Skeletal muscle satellite cell (primary cell): ENCODE results near the gene GALNT9.
"Not testable (repeated sequence)": the region's sequence is repeated elsewhere in the genome, so short reads cannot be mapped to it uniquely, and the experiment has no call there.

Source experiments
- H3K27me3 ChIP-seq: 2 replicates; pipeline ENCODE4 v1.7.0; 2013; ENCODE audit warnings: low read length; ENCODE audit not compliant: control insufficient read depth, insufficient read depth
- H3K36me3 ChIP-seq: 2 replicates; pipeline ENCODE4 v1.7.0; 2013; ENCODE audit warnings: mild to moderate bottlenecking, control low read depth, low read length; ENCODE audit not compliant: insufficient read depth
- H3K4me1 ChIP-seq: 2 replicates; pipeline ENCODE4 v1.7.0; 2013; ENCODE audit warnings: low read length; ENCODE audit not compliant: control insufficient read depth, insufficient read depth
- H3K4me2 ChIP-seq: 2 replicates; pipeline ENCODE4 v1.7.0; 2013; ENCODE audit warnings: mild to moderate bottlenecking, low read length
- H3K4me3 ChIP-seq: 2 replicates; pipeline ENCODE4 v1.7.0; 2013; ENCODE audit warnings: low read length
- H3K9ac ChIP-seq: 2 replicates; pipeline ENCODE4 v1.7.0; 2013; ENCODE audit warnings: mild to moderate bottlenecking, low read depth, low read length, moderate library complexity
- H3K9me3 ChIP-seq: replicated peaks from 2 replicates; pipeline ENCODE4 v1.7.0; 2013; ENCODE audit warnings: mild to moderate bottlenecking, control low read depth, low read length

Gene GALNT9

DNA sequence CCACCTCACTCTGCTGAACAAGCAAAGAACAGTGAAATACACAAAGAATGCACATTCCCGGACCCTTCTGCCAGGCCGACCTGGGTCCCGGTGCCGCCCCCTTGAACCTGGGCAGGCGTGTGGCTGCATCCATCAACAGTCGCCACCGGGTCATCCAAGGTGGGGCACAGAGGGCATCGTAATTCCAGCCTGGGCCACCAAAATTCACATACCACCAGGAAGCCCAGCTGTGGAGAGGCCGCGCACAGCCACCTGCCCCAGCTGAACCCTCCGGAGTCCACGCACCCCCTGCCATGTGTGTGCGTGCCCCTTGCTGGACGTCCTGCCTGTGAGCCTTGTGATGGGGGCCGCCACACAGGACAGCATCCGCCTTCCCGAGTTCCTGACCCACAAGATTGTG lies 99.5 kb downstream of the GALNT9 start:
- H3K36me3 ChIP-seq, result no peaks in the 10 kb centered on the region
- H3K9ac ChIP-seq, result no peak overlapping the region
- H3K27me3 ChIP-seq, result peaks cover 16% of the 10 kb centered on the region
- H3K4me2 ChIP-seq, result no peak overlapping the region
- H3K9me3 ChIP-seq, result no peaks in the 10 kb centered on the region
- no peak overlapping the region for H3K4me3 ChIP-seq
- H3K4me1 ChIP-seq, result no peaks in the 10 kb centered on the region

DNA sequence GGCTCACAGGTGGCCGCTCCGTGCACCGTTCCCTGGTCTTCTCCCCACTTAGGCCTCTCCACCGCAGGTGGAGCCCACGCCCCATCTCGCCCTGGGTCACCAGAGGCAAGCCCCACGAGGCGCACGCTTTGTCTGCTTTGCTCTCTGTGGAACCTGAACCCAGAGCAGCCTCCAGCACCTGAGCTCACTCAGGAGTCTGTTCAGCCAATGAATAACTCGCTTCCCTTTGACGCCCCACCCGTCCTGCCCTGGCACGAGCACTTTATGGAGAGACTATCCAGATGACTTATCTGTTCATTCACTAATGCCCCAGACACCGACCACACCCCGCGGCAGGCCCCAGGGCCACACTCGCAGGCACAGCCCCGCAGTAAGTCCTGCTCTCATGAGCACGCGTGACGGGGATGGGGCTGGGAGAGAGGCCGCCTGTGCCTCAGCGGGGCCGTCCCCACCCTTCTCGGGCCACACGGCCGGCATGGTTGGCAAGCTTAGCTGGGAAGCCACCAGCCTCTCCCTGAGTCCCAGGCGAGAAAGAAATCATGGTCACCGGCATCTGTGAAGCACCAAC lies 100.1 kb downstream of the GALNT9 start:
- Histone ChIP-seq H3K9me3 (no peaks in the 10 kb centered on the region), H3K4me2 (no peak overlapping the region), H3K36me3 (no peaks in the 10 kb centered on the region), H3K4me3 (no peak overlapping the region), H3K27me3 (peaks cover 16% of the 10 kb centered on the region), H3K4me1 (no peaks in the 10 kb centered on the region), H3K9ac (no peak overlapping the region)

GRCh38 chr12:132228476-132229192 lies 100.8 kb downstream of the GALNT9 start:
- Histone ChIP-seq H3K27me3 (peaks cover 16% of the 10 kb centered on the region), H3K4me2 (no peak overlapping the region), H3K9ac (no peak overlapping the region), H3K9me3 (no peaks in the 10 kb centered on the region), H3K4me3 (no peak overlapping the region), H3K4me1 (no peaks in the 10 kb centered on the region), H3K36me3 (no peaks in the 10 kb centered on the region)

DNA sequence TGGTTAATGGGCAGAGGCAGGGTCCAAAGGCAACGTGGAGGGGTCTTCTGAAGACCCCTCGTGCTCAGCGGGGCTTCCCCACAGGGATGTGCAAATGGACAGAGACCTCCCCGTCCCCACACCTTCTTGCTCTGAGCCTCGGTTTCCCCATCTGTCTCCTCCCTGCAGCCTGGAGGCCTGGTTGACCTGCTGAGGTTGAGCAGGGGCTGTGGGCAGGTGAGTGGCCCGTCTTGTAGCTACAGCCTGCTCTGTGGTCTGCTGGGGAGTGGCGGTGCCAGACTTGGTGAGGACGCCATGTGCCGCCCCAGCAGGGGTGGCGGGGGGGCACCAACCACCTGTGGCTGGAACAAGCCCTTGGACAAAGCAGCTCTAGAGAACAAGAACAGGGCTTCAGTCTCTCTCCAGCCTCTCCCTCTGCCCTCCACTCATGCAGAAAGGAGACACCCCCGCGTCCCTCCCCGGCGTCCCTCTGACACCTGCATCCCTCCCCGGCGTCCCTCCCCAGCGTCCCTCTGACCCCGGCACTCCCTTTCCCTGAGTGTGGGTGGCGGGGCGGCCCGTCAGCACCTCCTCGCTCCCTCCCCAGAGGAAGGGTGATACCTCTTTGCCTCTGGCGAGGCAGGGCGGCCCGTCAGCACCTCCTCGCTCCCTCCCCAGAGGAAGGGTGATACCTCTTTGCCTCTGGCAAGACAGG lies 101.5 kb downstream of the GALNT9 start:
- Histone ChIP-seq H3K4me1 (no peaks in the 10 kb centered on the region), H3K9ac (no peak overlapping the region), H3K9me3 (no peaks in the 10 kb centered on the region), H3K36me3 (no peaks in the 10 kb centered on the region), H3K4me3 (no peak overlapping the region), H3K4me2 (no peak overlapping the region), H3K27me3 (peaks cover 16% of the 10 kb centered on the region)

- no peaks in the 10 kb centered on the region for H3K4me1 ChIP-seq
- H3K36me3 ChIP-seq, result no peaks in the 10 kb centered on the region
- H3K27me3 ChIP-seq, result peaks cover 21% of the 10 kb centered on the region
- no peaks in the 10 kb centered on the region for H3K9me3 ChIP-seq
- H3K4me2 ChIP-seq, result no peak overlapping the region
- no peak overlapping the region for H3K9ac ChIP-seq
- no peak overlapping the region for H3K4me3 ChIP-seq
Observed at GRCh38 chr12:132227118-132227517, 102.3 kb downstream of the GALNT9 start.

GRCh38 chr12:132226604-132227003 lies 102.8 kb downstream of the GALNT9 start:
- no peaks in the 10 kb centered on the region for H3K9me3 ChIP-seq
- H3K36me3 ChIP-seq, result no peaks in the 10 kb centered on the region
- no peak overlapping the region for H3K4me3 ChIP-seq
- no peaks in the 10 kb centered on the region for H3K4me1 ChIP-seq
- no peak overlapping the region for H3K4me2 ChIP-seq
- peaks cover 22% of the 10 kb centered on the region for H3K27me3 ChIP-seq
- H3K9ac ChIP-seq, result no peak overlapping the region

- Histone ChIP-seq H3K36me3 (no peaks in the 10 kb centered on the region), H3K4me1 (no peaks in the 10 kb centered on the region), H3K4me2 (no peak overlapping the region), H3K27me3 (peaks cover 25% of the 10 kb centered on the region), H3K9ac (no peak overlapping the region), H3K4me3 (no peak overlapping the region), H3K9me3 (no peaks in the 10 kb centered on the region)
Observed at GRCh38 chr12:132225214-132225613, 104.2 kb downstream of the GALNT9 start.

GRCh38 chr12:132224484-132224883 lies 104.9 kb downstream of the GALNT9 start:
- Histone ChIP-seq H3K4me3 (no peak overlapping the region), H3K36me3 (no peaks in the 10 kb centered on the region), H3K27me3 (peaks cover 30% of the 10 kb centered on the region), H3K4me1 (no peaks in the 10 kb centered on the region), H3K9me3 (no peaks in the 10 kb centered on the region), H3K9ac (no peak overlapping the region), H3K4me2 (no peak overlapping the region)

GRCh38 chr12:132222808-132223173 lies 106.6 kb downstream of the GALNT9 start:
- H3K4me1 ChIP-seq, result no peaks in the 10 kb centered on the region
- no peak overlapping the region for H3K4me2 ChIP-seq
- no peak overlapping the region for H3K9ac ChIP-seq
- no peak overlapping the region for H3K4me3 ChIP-seq
- no peaks in the 10 kb centered on the region for H3K9me3 ChIP-seq
- peaks cover 35% of the 10 kb centered on the region for H3K27me3 ChIP-seq
- no peaks in the 10 kb centered on the region for H3K36me3 ChIP-seq

GRCh38 chr12:132222096-132222807 lies 107.1 kb downstream of the GALNT9 start:
- Histone ChIP-seq H3K4me1 (no peaks in the 10 kb centered on the region), H3K27me3 (peaks cover 30% of the 10 kb centered on the region), H3K36me3 (no peaks in the 10 kb centered on the region), H3K4me2 (no peak overlapping the region), H3K9ac (no peak overlapping the region), H3K9me3 (no peaks in the 10 kb centered on the region), H3K4me3 (no peak overlapping the region)

DNA sequence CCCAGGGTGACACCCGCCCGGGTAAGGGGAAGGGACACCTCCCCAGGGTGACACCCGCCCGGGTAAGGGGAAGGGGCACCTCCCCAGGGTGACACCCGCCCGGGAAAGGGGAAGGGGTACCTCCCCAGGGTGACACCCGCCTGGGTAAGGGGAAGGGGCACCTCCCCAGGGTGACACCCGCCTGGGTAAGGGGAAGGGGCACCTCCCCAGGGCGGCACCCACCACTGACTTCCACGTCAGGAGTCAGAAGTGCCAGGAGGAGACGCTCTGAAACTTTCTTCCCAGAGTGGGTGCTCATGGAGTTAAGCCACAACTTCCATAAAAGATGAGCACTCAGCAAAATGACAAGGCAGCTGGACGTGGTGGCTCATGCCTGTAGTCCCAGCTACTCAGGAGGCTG lies 109.6 kb downstream of the GALNT9 start:
- peaks cover 38% of the 10 kb centered on the region for H3K27me3 ChIP-seq
- H3K9me3 ChIP-seq, H3K4me1 ChIP-seq, H3K9ac ChIP-seq, H3K36me3 ChIP-seq, H3K4me2 ChIP-seq, H3K4me3 ChIP-seq: not testable (repeated sequence)
